Spleen (tissue), 11 donors: ENCODE measurements around the gene RPEL1. TPM values are rescaled to one million over a fixed set of nuclear protein-coding genes. Genes with fewer than 3 reads are reported as not detected.

Source experiments
- DNase-seq: peaks from one replicate; pipeline ENCODE4 v3.0.0-alpha.2; 2020
- H3K27ac ChIP-seq, 8 donors: fragments of 200-600 bp; sonication (generic) in 7 of 8; 1 replicate in 4 of 8; 2 replicates in 4 of 8; pipeline versions ENCODE4 v1.5.0 to v1.8.0; 2016 to 2021; ENCODE audit warnings: inconsistent platforms in 4 of 8, mild to moderate bottlenecking in 4 of 8, moderate library complexity in 1 of 8
- H3K27me3 ChIP-seq, 7 donors: fragments of 200-600 bp; sonication (generic) in 6 of 7; replicated peaks in 1 of 7; 1 replicate in 4 of 7; 2 replicates in 3 of 7; pipeline versions ENCODE4 v1.5.0 to v1.8.0; 2016 to 2021; ENCODE audit warnings: inconsistent platforms in 3 of 7, mild to moderate bottlenecking in 1 of 7
- H3K36me3 ChIP-seq, 6 donors: fragments of 200-600 bp; sonication (generic) in 5 of 6; 1 replicate in 4 of 6; 2 replicates in 2 of 6; pipeline versions ENCODE4 v1.5.0 to v1.8.0; 2016 to 2021; ENCODE audit warnings: inconsistent platforms in 2 of 6
- H3K4me1 ChIP-seq, 6 donors: fragments of 200-600 bp; sonication (generic) in 5 of 6; 1 replicate in 3 of 6; 2 replicates in 3 of 6; pipeline versions ENCODE4 v1.5.0 to v1.8.0; 2016 to 2021; ENCODE audit warnings: inconsistent platforms in 3 of 6
- H3K4me3 ChIP-seq, 8 donors: fragments of 200-600 bp; sonication (generic) in 7 of 8; 1 replicate in 4 of 8; 2 replicates in 4 of 8; pipeline versions ENCODE4 v1.5.0 to v1.8.0; 2016 to 2021; ENCODE audit warnings: inconsistent platforms in 4 of 8, mild to moderate bottlenecking in 4 of 8, moderate library complexity in 2 of 8
- H3K9me3 ChIP-seq, 8 donors: fragments of 200-600 bp; sonication (generic) in 7 of 8; 1 replicate in 4 of 8; 2 replicates in 4 of 8; pipeline versions ENCODE4 v1.5.0 to v1.8.0; 2016 to 2021; ENCODE audit warnings: inconsistent platforms in 4 of 8
- CTCF ChIP-seq, 11 experiments: fragments of 200-600 bp in 7 of 11; fragments of 450-650 bp in 4 of 11; sonication (generic) in 4 of 11; IDR thresholded peaks in 8 of 11; conservative IDR thresholded peaks in 3 of 11; 1 replicate in 7 of 11; 2 replicates in 4 of 11; pipeline versions ENCODE4 v1.4.0 to v1.8.0; 2016 to 2021; ENCODE audit warnings: antibody characterized with exemption in 11 of 11, inconsistent platforms in 4 of 11, mild to moderate bottlenecking in 1 of 11
- POLR2A ChIP-seq, 3 donors: fragments of 450-650 bp; IDR thresholded peaks; one replicate each; pipeline ENCODE4 v1.5.1; 2017; ENCODE audit warnings: antibody characterized with exemption in 3 of 3, mild to moderate bottlenecking in 1 of 3
- POLR2AphosphoS5 ChIP-seq, 3 donors: sonication (generic); formaldehyde crosslinking; IDR thresholded peaks; one replicate each; pipeline ENCODE4 v1.5.1; 2017; ENCODE audit warnings: antibody characterized with exemption in 3 of 3
- WGBS, 5 donors: extraction: QIAGEN DNeasy Blood & Tissue Kit in 3 of 5; methylation state at CpG; one replicate each; pipeline versions ENCODE4 v1.1.5 to v1.1.7; 2013 to 2018; 5-methylcytosine and 5-hydroxymethylcytosine counted together
- intact Hi-C: fragments of 100-400 bp; cut with DNase I; formaldehyde crosslinking; loops from one replicate; pipeline ENCODE4 v1.15.0; 2023; ENCODE audit warnings: low total_unique reads
- polyA plus RNA-seq, 3 donors: library from polyadenylated mRNA; stranded (reverse); fragments of 200-250 nt; gene quantifications; one replicate each; pipeline ENCODE4 v1.2.1, GENCODE V29; 2013
- total RNA-seq, 7 donors: library from RNA; depleted of rRNA in 3 of 7; stranded (reverse); fragments of >200 nt in 3 of 7; fragmentation: NEBNext Ultra II Directional in 4 of 7; extraction: Animal tissue kit (Norgen Biotek cat#: 25700) in 4 of 7; gene quantifications; one replicate each; pipeline versions ENCODE4 v1.1.0 to v1.2.1, GENCODE V29; 2016 to 2021
- donor health status: healthy with polysubstance abuse.
- donor health status: DM: no; HTN: no; CAD: no; lungs with moderate emphysema.
- donor health status: DM: no; HTN: no; CAD: no.
- donor health status: Bipolar disorder and iron deficiency.
- donor health status: healthy.
- donor health status: DM: no; HTN: no; CAD: no.
- donor health status: DM: yes; HTN: yes; CAD: no.

RPEL1 gene
- total and polyA plus RNA-seq, 10 donors: 0.23 TPM; not detected in 9

GRCh38 chr10:103227416-103227815 is 18.3 kb upstream of the RPEL1 start:
- TF ChIP-seq POLR2A (IDR thresholded peaks at IDR 0.05) (no peak), POLR2AphosphoS5 (IDR thresholded peaks at IDR 0.05) (no peak), CTCF (IDR thresholded peaks at IDR 0.05 in 8 of 11, conservative IDR thresholded peaks at IDR 0.05 in 3 of 11) (no peak)

GRCh38 chr10:103231047-103231551 is 14.6 kb upstream of the RPEL1 start:
- 68 to 78% (median 74%) methylated on average over 4 of the region's 4 CpGs for WGBS, 5 donors
- DNase-seq: no peak
- H3K36me3 ChIP-seq: no peaks in the 10 kb centered on the region
- H3K4me1 ChIP-seq: peaks cover 0 to 21% (median 0%) of the 10 kb centered on the region in 6 donors
- no peaks in the 10 kb centered on the region for H3K27me3 ChIP-seq
- H3K4me3 ChIP-seq: no peak overlapping the region
- H3K9me3 ChIP-seq: no peaks in the 10 kb centered on the region
- no peak for TF ChIP-seq CTCF (IDR thresholded peaks at IDR 0.05 in 8 of 11, conservative IDR thresholded peaks at IDR 0.05 in 3 of 11)
- H3K27ac ChIP-seq: peak overlapping the region in 1 of 8 donors; percentile 13
- intact Hi-C loops: no loop called here

More at GRCh38 chr10:103227416-103227815, 18.3 kb upstream of the RPEL1 start:
- Histone ChIP-seq H3K27me3 (no peaks in the 10 kb centered on the region), H3K27ac (peak overlapping the region in 1 of 8 donors; percentile 81), H3K9me3 (peaks cover 6 to 27% (median 26%) of the 10 kb centered on the region in 8 donors), H3K4me3 (no peak overlapping the region), H3K4me1 (peaks cover 0 to 25% (median 0%) of the 10 kb centered on the region in 6 donors), H3K36me3 (no peaks in the 10 kb centered on the region)
- intact Hi-C loops: no loop called here
- WGBS, 5 donors: 64 to 97% (median 92%) methylated on average over 1 of the region's 1 CpG
- DNase-seq: no peak

- WGBS, 5 donors: 74 to 89% (median 85%) methylated on average over 3 of the region's 3 CpGs
- H3K27ac ChIP-seq: no peak overlapping the region
Observed at GRCh38 chr10:103232131-103232673, 13.5 kb upstream of the RPEL1 start.

More at GRCh38 chr10:103232131-103232673, 13.5 kb upstream of the RPEL1 start:
- no peak for TF ChIP-seq CTCF (IDR thresholded peaks at IDR 0.05 in 8 of 11, conservative IDR thresholded peaks at IDR 0.05 in 3 of 11)
- no peak for TF ChIP-seq POLR2A (IDR thresholded peaks at IDR 0.05)
- no peak for TF ChIP-seq POLR2AphosphoS5 (IDR thresholded peaks at IDR 0.05)
- no peak for DNase-seq
- Histone ChIP-seq H3K36me3 (no peaks in the 10 kb centered on the region), H3K27me3 (no peaks in the 10 kb centered on the region), H3K4me1 (peaks cover 0 to 10% (median 0%) of the 10 kb centered on the region in 6 donors), H3K9me3 (no peaks in the 10 kb centered on the region), H3K4me3 (no peak overlapping the region)
- intact Hi-C loops: no loop called here
